ENCODE measurements around the gene ACTN4. TPM values are rescaled to one million over a fixed set of nuclear protein-coding genes. Genes with fewer than 3 reads are reported as not detected.

ACTN4 gene
- total RNA-seq, 2 donors from 2014 or later: 181 to 204 TPM

DNA sequence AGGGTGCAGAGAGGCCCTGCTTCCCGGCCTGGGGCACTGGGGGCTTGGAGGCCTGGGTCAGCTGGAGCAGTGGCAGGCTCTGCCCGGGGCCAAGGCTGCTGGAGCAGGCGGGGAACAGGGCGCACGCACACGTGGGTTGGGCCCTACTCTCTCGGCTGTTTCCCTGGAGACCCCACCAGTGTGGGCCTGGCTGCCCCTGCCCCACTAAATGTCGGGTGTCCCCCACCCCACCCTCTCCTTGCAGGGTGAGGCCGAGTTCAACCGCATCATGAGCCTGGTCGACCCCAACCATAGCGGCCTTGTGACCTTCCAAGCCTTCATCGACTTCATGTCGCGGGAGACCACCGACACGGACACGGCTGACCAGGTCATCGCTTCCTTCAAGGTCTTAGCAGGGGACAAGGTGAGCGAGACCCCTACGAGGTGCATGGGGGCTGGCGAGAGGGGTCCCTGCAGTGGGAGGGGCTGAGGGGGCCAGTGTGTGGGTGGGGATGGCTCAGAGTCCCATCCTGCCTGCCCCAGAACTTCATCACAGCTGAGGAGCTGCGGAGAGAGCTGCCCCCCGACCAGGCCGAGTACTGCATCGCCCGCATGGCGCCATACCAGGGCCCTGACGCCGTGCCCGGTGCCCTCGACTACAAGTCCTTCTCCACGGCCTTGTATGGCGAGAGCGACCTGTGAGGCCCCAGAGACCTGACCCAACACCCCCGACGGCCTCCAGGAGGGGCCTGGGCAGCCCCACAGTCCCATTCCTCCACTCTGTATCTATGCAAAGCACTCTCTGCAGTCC, 81.5 kb downstream of the ACTN4 start:
- H3K9me3 Mint-ChIP-seq: no peaks in the 10 kb centered on the region
- DNase-seq (ENCODE audit: low spot score in 2 of 2) (no peak), ATAC-seq (no peak)
- H3K36me3 Mint-ChIP-seq: no peaks in the 10 kb centered on the region
- peak overlapping the region; percentile 55 to 62 for H3K27ac Mint-ChIP-seq

DNA sequence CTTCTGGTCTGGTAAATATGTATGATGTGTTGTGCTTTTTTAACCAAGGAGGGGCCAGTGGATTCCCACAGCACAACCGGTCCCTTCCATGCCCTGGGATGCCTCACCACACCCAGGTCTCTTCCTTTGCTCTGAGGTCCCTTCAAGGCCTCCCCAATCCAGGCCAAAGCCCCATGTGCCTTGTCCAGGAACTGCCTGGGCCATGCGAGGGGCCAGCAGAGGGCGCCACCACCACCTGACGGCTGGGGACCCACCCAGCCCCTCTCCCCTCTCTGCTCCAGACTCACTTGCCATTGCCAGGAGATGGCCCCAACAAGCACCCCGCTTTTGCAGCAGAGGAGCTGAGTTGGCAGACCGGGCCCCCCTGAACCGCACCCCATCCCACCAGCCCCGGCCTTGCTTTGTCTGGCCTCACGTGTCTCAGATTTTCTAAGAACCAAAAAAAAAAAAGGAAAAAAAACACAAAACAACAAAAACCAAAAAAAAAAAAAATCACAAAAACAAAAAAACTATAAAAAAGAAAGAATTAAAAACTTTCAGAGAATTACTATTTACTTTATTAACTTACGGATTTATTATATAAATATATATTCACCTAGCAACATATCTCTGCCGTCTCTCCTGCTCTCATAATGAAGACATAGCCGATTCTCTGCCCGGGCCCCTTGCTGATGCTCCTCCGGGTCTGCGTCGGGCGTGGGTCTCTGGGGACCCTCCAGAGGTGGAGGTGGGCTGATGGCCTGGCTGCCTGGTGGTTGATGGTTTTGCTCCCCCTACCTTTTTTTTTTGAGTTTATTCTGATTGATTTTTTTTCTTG, 82.4 kb downstream of the ACTN4 start:
- ATAC-seq: peak; percentile 79 to 86
- peak overlapping the region; percentile 29 to 62 for H3K27ac Mint-ChIP-seq
- H3K9me3 Mint-ChIP-seq: no peaks in the 10 kb centered on the region

DNA sequence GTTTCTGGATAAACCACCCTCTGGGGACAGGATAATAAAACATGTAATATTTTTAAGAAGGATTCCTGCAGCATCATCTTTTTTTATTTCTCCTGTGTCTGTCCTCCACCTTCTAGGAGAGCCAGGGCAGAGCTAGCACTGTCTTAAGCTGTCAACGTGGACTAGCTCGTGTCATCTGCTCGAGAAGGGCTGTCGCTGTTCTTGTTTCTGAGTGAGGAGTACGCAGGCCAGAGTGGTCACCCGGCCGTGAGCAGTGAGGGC, 83.0 kb downstream of the ACTN4 start:
- ATAC-seq: no peak
- H3K27ac Mint-ChIP-seq: peak overlapping the region; percentile 18 to 62
- DNase-seq (ENCODE audit: low spot score in 2 of 2): no peak
- no peaks in the 10 kb centered on the region for H3K9me3 Mint-ChIP-seq
- H3K36me3 Mint-ChIP-seq: no peaks in the 10 kb centered on the region

More for the DNA sequence above, 82.4 kb downstream of the ACTN4 start:
- H3K36me3 Mint-ChIP-seq: no peaks in the 10 kb centered on the region
- peak; percentile 76 to 88 for DNase-seq (ENCODE audit: low spot score in 2 of 2)

DNA sequence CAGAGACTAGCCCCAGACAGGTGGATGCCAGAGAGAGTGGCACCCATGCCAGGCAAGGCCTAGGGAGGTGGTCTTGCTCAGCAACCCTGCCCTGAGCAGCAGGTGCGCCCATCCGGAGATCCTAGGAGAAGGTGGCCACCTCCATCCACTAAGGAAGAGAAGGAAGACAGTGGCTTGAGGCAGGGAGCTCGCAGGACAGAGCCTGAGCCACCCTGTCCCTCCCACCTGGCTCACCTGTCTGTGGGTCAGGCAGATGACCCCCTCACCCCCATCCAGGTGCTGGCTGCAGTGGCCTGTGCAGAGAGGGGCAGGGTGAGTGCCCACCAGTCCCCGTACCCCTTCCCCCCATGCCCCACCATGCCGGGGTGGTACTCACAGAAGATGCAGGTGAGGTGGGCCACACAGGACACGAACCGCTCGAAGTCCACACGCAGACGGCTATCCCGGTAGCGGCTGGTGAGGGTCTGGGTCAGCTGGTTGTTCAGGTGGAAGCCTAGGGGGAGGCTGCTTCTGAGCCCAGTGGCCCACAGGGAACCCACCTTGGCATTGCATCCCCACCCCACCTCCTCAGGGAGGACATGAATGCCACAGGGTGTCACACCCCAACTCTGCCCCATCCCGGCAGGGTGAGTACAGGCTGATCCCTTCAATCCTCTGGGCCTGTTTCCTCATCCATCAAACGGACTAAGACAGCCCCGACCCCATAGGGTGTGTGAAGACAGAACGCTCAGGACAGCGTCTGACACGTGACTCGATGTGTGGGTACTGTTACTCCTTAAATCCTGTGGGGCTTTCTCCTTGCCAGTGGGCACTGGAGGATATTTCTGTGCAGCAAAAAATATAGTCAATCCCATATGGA, 83.5 kb downstream of the ACTN4 start:
- Mint-ChIP-seq H3K9me3 (no peaks in the 10 kb centered on the region), H3K27ac (peak overlapping the region in 1 of 2 donors; percentile 62), H3K36me3 (no peaks in the 10 kb centered on the region)
- DNase-seq (ENCODE audit: low spot score in 2 of 2) (no peak), ATAC-seq (no peak)

DNA sequence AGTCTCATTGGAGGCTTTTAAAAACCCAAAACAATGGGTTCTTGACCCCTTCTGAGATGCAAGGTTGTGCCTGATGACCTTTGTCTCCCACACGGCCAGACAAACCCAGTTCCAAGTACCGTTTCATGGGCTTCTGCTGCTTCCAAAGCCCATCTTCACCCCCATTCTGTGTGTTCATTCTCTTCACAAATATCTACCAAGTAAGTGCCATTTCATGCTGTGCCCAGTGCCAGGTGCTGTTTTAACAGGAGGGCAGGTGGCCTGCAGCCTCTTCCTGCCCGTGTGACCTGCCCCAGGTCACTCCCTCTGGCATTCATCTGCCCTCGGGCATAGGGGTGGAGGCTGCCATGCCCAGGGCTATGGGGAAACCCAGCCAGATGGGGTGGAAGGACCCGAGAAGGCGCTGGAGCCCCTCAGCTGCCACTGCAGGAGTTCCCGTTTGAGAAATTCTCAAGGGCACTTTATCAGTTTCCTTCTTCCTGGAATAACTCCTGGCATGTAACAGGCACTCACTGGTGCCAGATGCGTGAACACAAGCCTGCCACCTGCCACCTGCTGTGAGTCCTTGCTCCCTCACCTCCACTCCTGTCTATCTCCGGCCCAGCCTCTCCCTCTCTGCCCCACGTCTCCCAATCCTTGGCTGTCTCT, 84.3 kb downstream of the ACTN4 start:
- no peaks in the 10 kb centered on the region for H3K36me3 Mint-ChIP-seq
- no peak for ATAC-seq
- H3K9me3 Mint-ChIP-seq: no peaks in the 10 kb centered on the region
- no peak for DNase-seq (ENCODE audit: low spot score in 2 of 2)
- peak overlapping the region; percentile 2 to 21 for H3K27ac Mint-ChIP-seq

DNA sequence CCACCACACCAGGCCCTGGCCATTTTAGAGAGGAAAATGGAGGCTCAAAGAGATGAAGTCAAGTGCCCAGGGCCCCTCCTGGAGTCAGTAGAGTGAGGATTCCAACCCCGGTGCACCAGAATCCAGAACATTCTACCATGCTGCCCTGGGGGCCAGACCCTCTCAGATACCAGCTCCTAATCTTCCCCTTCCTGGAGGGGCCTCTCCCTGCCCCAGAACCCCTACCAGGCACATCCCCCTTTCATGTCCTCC, 85.7 kb downstream of the ACTN4 start:
- Mint-ChIP-seq H3K27ac (peak overlapping the region in 1 of 2 donors; percentile 35), H3K9me3 (no peaks in the 10 kb centered on the region), H3K36me3 (no peaks in the 10 kb centered on the region)
- no peak for ATAC-seq
- DNase-seq (ENCODE audit: low spot score in 2 of 2): no peak

DNA sequence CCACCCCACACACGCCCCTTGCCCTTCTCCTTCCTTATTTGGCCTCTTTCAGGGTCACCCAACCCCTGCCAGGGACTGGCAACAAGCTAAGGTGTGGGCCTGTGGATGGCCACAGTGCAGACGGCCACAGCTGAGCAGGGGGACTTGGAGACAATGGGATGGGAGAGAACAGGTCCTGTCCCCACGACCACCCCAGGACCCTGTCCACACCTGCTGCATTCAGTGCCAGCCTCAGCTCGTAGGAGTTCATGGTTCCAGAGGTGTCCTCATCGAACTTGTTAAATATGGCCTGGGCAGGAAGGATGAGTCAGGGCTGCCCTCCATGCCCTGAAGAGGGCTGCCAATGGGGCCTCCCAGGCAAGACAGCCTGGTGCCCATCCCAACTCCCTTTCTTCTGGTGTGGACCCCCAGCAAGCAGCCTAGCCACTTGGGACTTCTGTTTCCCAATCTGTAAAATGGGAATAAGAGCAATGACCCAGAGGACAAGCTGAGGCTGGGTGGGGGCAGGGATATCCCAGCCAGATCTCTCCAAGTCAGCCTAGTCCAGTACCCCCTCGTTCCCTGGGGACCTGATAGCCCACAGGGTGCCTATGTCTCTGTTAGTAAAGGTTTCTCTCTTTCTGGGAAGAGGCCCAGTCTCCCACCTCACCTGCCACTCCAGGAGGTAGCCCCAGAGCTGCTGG, 86.2 kb downstream of the ACTN4 start:
- no peaks in the 10 kb centered on the region for H3K9me3 Mint-ChIP-seq
- no peaks in the 10 kb centered on the region for H3K36me3 Mint-ChIP-seq
- ATAC-seq: peak in 1 of 2 donors; percentile 18
- DNase-seq (ENCODE audit: low spot score in 2 of 2): no peak
- H3K27ac Mint-ChIP-seq: peak overlapping the region in 1 of 2 donors; percentile 35

DNA sequence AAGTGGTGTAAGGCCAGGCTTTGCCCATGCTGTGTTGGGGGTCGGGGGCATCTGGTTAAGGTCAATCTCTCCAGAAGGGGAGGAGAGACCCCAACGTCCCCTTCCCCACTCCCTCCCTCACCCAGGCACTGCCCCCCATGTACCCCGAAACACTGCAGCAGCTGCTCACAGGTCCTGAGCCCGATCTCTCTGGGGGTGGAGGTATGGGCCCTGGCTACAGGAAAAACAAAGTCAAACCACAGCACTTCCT, 86.7 kb downstream of the ACTN4 start:
- no peaks in the 10 kb centered on the region for H3K9me3 Mint-ChIP-seq
- peak overlapping the region in 1 of 2 donors; percentile 35 for H3K27ac Mint-ChIP-seq
- ATAC-seq (no peak), DNase-seq (ENCODE audit: low spot score in 2 of 2) (no peak)
- H3K36me3 Mint-ChIP-seq: no peaks in the 10 kb centered on the region

DNA sequence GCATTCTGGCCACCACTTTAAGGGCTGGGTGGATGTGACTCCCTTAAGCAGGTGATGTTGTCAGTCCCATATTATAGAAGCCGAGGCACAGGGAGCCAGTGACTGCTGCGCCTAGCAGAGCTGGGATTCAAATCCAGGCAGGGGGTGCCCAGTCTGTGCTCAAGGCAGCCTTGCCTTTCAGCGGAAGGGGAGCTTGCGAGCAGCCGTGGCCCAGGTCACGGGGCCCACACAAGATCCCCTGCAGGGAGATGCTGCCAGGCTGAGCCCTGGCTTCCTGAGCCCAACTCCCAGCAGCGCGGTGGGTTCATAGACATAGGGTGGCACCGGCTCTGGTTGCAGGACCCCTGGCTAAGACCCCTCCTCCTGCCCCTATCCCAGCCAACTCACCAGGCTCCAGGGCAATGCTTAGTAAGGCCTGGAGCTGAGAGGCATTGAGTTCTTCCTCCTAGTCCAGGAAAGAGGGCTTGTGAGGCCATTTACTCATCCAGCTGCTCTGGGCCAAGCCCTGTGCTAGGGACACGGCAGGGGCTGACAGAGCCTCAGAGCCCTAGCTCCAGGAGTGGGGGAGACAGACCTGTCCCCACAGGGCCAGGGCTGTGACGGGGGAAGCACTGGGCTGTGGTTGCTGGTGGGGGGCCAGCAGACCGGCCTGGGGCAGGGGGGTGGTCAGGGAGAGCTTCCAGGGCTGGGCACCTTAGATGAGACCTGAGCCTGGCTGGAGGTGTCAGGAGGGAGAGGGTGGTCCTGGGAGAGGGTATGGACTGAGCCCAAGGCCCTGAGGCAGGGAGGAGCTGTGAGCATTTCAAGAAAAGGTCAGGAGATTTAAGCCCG, 87.2 kb downstream of the ACTN4 start:
- Mint-ChIP-seq H3K9me3 (no peaks in the 10 kb centered on the region), H3K36me3 (no peaks in the 10 kb centered on the region), H3K27ac (peak overlapping the region; percentile 35 to 77)
- DNase-seq (ENCODE audit: low spot score in 2 of 2): peak in 1 of 2 donors; percentile 27
- ATAC-seq: peak; percentile 9 to 54

DNA sequence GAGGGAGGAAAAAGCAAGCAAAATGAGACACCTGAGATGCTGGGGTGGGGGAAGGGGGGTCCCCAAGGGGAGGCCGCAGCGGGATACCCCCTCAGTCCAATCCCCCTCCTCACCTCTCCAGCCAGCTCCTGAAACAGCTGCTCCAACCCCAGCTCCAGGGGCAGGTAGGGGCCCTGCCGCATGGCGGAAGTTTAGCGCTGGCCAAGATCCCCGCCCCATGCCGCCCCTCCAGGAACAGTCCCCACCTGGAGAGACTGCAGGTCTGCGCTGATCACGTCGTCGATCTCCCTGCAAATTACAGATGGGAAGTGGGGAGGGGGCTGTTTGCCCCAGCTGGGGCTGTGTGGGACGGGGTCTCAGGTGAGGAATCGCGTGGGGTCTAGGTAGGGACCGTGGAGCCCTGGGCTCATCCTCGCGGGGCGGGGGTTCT, 87.8 kb downstream of the ACTN4 start:
- DNase-seq (ENCODE audit: low spot score in 2 of 2): no peak
- H3K9me3 Mint-ChIP-seq: no peaks in the 10 kb centered on the region

DNA sequence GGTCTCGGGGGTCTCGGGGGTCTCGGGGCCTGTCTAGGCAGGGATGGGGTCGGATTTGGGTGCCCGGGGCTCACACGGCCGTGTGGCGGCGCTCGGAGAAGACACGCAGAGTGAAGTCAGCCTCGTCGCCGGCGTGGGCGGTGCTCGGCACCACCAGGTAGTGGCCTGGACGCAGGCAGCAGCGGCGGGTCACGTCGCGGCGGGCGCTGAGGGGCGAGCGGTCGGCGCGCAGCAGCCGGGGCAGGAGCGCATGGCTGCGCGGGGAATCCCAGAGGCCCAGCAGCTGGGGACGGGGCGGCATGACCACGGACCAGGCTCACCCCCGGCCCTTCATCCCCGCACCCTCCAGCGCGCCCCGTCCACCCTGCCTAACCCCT, 88.6 kb downstream of the ACTN4 start:
- Mint-ChIP-seq H3K27ac (no peak overlapping the region), H3K36me3 (no peaks in the 10 kb centered on the region), H3K9me3 (no peaks in the 10 kb centered on the region)
- DNase-seq (ENCODE audit: low spot score in 2 of 2) (peak in 1 of 2 donors; percentile 59), ATAC-seq (peak; percentile 57 to 60)

More for the DNA sequence above, 87.8 kb downstream of the ACTN4 start:
- H3K27ac Mint-ChIP-seq: peak overlapping the region in 1 of 2 donors; percentile 77
- H3K36me3 Mint-ChIP-seq: no peaks in the 10 kb centered on the region
- peak; percentile 4 to 22 for ATAC-seq

DNA sequence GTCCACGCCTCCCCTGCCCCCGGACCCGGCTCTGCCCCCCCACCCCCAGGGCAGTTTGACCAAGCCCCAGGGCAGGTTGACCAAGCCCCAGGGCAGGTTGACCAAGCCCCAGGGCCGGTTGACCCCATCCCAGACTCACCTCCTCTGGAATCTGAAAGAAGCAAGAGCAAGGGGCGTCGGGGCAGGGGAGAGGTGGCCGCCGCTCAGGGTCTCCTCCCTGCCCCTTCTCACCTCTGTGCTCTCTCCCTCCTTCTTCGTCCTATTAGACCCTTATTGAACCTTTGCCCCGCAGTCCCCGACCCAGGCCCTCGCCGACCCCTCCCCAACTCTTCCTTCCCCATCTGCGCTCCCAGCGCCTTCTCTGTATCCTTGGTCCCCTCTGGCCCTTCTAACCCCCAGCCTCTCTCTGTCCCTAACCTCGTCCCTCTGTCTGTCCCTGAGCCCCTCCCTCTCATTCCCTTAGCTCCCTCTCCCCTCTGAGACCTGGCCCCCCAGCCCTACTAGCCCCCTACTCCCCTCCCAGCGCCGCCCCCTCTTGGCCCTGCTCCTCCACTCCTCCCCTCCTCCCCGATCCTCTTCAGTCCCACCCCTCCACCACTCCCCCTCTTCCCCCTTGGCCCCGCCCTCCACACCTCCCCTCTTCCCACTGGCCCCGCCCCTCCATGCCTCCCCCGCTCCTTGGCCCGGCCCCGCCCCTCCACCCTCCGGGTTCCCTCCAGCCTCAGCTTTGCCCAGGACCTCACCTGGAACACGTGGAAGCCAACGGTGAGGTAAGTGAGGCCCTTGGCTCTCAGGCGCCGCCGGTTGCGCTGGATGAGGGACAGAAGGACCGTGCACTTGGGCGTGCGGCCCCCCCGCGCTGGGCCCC, 89.2 kb downstream of the ACTN4 start:
- peak in 1 of 2 donors; percentile 70 for DNase-seq (ENCODE audit: low spot score in 2 of 2)
- ATAC-seq: peak in 1 of 2 donors; percentile 51
- Mint-ChIP-seq H3K27ac (no peak overlapping the region), H3K9me3 (no peaks in the 10 kb centered on the region), H3K36me3 (no peaks in the 10 kb centered on the region)

DNA sequence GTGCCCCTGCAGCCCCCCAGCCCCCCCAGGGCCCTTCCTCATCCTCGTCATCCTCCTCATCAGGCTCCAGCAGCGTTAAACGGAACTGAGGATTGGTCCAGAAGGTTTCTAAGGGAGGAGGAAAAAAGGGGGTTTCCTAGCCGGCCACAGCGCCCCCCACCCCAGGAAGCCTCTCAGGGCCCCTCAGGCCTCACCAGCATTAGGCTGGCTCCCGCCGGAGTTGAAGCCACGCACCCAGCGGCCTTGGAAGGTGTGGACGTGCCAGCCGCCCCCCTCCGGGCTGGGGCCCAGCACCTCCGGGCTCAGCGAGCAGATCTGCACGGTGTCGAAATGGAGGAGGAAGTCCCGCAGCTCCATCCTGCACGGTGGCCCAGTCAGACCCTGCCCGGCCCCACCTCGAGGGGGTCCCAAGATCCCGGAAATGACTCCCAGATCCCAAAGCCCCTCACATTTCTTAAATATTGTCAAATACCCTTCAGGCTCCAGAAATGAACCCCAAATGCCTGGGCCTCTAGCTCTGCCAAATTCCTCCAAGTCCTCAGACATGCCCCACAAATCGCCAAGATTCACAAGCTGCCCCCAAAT, 89.9 kb downstream of the ACTN4 start:
- no peak for DNase-seq (ENCODE audit: low spot score in 2 of 2)
- H3K27ac Mint-ChIP-seq: no peak overlapping the region
- no peaks in the 10 kb centered on the region for H3K36me3 Mint-ChIP-seq
- no peaks in the 10 kb centered on the region for H3K9me3 Mint-ChIP-seq
- no peak for ATAC-seq

DNA sequence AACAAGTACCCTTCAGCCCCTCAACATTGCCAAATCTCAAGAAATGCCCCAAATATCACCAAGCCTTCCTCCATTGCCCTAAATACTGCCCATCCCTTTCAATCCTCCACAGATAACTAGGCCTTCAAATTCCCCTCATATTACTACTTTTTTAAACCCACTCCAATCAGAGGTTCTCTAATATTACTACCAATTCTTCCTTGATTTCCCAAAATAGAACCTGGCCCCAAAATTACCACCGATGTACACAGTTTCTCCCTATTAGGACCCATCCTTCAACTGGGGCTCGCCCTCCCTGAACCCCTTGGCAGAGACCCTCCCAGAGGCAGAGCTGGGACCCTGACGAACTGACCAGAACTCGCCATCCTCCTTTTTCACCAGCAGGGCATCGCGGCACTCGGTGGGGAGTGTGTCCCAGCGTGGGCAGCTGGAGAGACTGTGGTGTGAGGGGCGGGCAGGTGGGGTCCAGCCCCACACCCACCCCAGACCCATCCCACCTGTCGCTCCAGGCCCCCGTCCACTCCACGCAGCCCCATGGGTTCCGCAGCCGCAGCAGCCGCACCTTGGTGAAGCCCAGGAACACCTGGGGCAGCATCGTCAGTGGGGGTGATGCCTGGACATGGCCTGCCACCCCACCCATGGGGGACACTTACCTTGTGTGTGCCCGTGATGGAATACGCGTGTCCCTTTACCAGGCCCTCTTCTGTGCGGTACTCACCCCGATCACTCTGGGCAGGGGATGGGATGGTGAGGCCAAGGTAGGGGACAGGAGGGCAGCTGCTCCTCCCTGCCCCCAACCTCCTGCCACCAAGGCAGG, 90.7 kb downstream of the ACTN4 start:
- Mint-ChIP-seq H3K27ac (no peak overlapping the region), H3K36me3 (no peaks in the 10 kb centered on the region), H3K9me3 (no peaks in the 10 kb centered on the region)

More for the DNA sequence above, 90.7 kb downstream of the ACTN4 start:
- ATAC-seq (no peak), DNase-seq (ENCODE audit: low spot score in 2 of 2) (no peak)
